ENCODE measurements around the gene GDF10.

DNA sequence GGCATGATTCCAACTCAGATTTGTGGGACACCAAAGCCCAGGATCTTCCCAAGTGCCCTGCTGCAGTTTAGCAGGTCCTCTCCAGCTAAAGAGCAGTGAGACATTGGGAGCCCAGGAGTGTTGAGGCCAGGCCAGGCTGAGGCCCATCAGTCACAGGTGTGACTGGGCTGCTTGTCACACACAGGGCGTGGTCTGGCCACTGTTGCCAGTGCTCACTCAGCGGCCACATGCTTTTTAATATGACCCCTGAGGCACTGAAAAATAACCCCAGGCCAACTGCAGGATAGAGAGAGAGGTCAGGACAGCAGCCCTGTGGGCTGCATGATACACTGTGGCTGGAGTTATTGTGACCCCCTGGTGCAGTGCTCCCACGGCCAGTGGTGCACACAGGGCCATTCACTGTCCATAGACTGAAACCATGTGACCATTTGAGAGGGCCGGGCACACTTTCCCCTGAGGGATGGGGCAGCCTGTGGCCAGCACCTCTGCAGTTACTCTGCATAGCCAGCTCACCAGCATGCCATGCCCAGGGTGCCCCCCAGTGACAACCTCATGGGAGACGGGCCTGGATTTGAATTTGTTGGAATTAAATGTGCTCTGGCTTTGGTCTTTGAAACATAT lies 26.4 kb downstream of the GDF10 start:
- TF ChIP-seq, protein P1, sequence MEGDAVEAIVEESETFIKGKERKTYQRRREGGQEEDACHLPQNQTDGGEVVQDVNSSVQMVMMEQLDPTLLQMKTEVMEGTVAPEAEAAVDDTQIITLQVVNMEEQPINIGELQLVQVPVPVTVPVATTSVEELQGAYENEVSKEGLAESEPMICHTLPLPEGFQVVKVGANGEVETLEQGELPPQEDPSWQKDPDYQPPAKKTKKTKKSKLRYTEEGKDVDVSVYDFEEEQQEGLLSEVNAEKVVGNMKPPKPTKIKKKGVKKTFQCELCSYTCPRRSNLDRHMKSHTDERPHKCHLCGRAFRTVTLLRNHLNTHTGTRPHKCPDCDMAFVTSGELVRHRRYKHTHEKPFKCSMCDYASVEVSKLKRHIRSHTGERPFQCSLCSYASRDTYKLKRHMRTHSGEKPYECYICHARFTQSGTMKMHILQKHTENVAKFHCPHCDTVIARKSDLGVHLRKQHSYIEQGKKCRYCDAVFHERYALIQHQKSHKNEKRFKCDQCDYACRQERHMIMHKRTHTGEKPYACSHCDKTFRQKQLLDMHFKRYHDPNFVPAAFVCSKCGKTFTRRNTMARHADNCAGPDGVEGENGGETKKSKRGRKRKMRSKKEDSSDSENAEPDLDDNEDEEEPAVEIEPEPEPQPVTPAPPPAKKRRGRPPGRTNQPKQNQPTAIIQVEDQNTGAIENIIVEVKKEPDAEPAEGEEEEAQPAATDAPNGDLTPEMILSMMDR (IDR thresholded peaks at IDR 0.05) = no peak
- no peak for TF ChIP-seq POLR2A (IDR thresholded peaks at IDR 0.05)
- no peak for TF ChIP-seq EP300 (IDR thresholded peaks at IDR 0.05; ENCODE audit: low read depth)
- no peak for TF ChIP-seq POLR2AphosphoS5 (IDR thresholded peaks at IDR 0.05)

All from transverse colon (tissue), 4 donors.